ENCODE data around the gene ARL5B.
"Not testable (repeated sequence)": the region's sequence is repeated elsewhere in the genome, so short reads cannot be mapped to it uniquely, and the experiment has no call there.

Gene ARL5B

DNA sequence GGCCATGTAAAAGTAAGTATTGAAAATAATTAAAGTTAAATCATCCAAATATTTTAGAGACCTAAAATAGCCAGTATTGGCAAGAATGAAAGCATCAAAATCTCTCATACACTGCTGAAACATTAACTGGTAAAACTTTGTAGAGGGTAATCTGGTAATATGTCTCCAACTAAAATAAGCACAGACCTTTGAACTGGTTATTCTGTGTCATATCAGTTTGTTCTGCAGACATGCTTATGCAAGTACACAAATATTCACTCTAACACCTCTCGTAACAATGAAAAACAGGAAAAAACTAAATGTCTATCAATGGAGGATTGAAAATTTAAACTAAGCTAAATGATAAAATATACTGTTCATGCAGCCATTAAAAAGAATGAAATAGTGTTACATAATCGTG is 19.5 kb upstream of the ARL5B start:
- H3K9ac ChIP-seq (ENCODE audit: low read length); H3K27me3 ChIP-seq (ENCODE audit: control insufficient read depth, insufficient read depth, low read length); H3K36me3 ChIP-seq (ENCODE audit: control insufficient read depth, insufficient read depth, low read length); H3K9me3 ChIP-seq (ENCODE audit: control insufficient read depth, low read length); H3K4me3 ChIP-seq (ENCODE audit: low read length): not testable (repeated sequence)
- peaks cover 14% of the 10 kb centered on the region for H3K4me1 ChIP-seq (ENCODE audit: control insufficient read depth, insufficient read depth, low read length)

DNA sequence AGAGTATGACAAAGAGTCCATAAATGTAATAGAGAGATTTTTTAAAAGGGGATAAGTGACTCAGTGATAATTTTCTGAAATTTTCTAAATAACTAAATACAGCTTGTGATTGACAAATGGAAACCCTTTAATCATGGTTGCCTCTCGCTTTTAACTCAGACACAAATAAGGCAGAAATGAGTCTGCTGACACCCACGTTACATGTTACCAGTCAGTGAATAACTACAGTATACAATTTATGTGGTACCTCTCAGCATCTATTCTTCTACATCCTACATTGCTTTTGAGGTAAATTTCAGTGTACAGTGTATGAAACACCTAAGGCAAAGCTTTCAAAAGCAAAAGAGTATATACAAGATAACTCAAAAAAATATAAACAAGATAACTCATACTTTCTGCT is 12.1 kb upstream of the ARL5B start:
- H3K9ac ChIP-seq (ENCODE audit: low read length), result no peak overlapping the region
- H3K4me1 ChIP-seq (ENCODE audit: control insufficient read depth, insufficient read depth, low read length), result no peaks in the 10 kb centered on the region
- H3K4me3 ChIP-seq (ENCODE audit: low read length), result no peak overlapping the region
- H3K9me3 ChIP-seq (ENCODE audit: control insufficient read depth, low read length), result no peaks in the 10 kb centered on the region
- H3K36me3 ChIP-seq (ENCODE audit: control insufficient read depth, insufficient read depth, low read length), result no peaks in the 10 kb centered on the region
- H3K27me3 ChIP-seq (ENCODE audit: control insufficient read depth, insufficient read depth, low read length), result no peaks in the 10 kb centered on the region

DNA sequence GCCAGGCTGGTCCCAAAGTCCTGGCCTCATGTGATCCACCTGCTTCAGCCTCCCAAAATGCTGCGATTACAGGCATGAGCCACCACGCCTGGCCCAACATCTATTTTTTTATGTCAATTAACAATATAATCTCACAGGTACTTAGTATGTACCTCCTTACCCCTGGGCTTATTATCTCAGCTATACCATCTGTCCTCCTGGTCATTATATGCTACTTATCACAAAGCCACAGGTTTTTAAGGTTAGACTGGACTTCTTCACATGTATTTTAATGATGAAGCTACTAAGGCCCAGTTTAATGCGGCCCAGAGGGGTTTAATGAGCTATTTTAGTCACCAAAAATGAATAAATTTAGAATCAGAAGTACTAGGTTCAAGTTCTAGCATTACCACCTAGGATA is 11.3 kb upstream of the ARL5B start:
- Histone ChIP-seq H3K9me3 (ENCODE audit: control insufficient read depth, low read length) (no peaks in the 10 kb centered on the region), H3K4me3 (ENCODE audit: low read length) (no peak overlapping the region), H3K36me3 (ENCODE audit: control insufficient read depth, insufficient read depth, low read length) (no peaks in the 10 kb centered on the region), H3K27me3 (ENCODE audit: control insufficient read depth, insufficient read depth, low read length) (no peaks in the 10 kb centered on the region), H3K4me1 (ENCODE audit: control insufficient read depth, insufficient read depth, low read length) (no peaks in the 10 kb centered on the region), H3K9ac (ENCODE audit: low read length) (no peak overlapping the region)

DNA sequence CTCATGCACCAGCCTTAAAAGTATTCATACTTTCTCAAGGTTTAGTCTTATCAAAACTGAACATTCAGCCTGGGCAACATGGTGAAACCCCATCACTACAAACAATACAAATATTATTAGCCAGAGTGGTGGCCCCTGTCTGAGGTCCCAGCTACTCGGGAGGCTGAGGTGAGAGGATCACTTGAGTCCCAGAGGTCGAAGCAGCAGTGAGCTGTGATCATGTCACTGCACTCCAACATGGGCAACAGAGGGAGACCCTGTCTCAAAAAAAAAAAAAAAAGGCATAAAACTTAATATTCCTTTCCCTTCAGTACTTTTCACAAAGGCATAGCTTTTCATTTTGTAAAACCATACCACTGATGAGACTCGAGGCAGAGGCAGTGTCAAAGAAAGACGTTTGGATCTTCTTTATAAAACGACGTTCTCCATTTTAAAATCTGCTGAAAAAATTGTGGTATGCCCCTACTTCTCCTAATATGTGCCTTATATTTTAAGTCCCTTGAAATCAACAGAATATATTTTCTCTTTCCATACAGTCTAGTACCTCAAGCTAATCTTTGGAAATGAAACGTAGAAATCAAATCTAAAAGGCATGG is 9.8 kb upstream of the ARL5B start:
- Histone ChIP-seq H3K27me3 (ENCODE audit: control insufficient read depth, insufficient read depth, low read length) (no peaks in the 10 kb centered on the region), H3K4me1 (ENCODE audit: control insufficient read depth, insufficient read depth, low read length) (no peaks in the 10 kb centered on the region), H3K9ac (ENCODE audit: low read length) (no peak overlapping the region), H3K4me3 (ENCODE audit: low read length) (no peak overlapping the region), H3K36me3 (ENCODE audit: control insufficient read depth, insufficient read depth, low read length) (no peaks in the 10 kb centered on the region), H3K9me3 (ENCODE audit: control insufficient read depth, low read length) (no peaks in the 10 kb centered on the region)

DNA sequence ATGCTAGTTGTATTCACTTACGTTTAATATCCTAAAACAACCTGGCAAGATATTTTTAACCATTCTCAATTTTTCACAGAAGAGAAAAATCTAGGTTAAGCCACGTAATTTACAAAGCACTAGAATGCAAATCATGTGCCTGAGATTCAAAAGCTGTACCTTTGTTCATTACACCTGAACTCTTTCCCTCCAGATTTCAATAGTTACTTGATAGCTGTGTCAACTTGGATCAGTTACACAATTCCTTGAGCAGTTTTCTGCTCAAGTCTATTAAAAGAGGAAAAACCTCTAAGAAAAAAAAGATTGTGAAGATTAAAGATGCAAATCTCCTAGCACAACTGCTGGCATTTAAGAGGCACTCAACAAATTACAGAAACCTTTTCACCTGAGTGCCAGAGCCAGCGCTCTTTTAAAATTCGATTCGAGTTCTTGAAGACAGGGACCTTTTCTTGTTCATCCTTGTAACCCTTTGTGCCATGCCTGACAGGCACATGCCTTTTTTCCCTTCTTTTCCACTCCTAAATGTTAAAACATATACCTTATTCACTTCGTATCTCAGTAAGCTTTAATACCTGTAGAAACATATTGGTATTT is 8.7 kb upstream of the ARL5B start:
- Histone ChIP-seq H3K36me3 (ENCODE audit: control insufficient read depth, insufficient read depth, low read length) (no peaks in the 10 kb centered on the region), H3K4me1 (ENCODE audit: control insufficient read depth, insufficient read depth, low read length) (no peaks in the 10 kb centered on the region), H3K9me3 (ENCODE audit: control insufficient read depth, low read length) (no peaks in the 10 kb centered on the region), H3K4me3 (ENCODE audit: low read length) (peak overlapping the region; percentile 68), H3K9ac (ENCODE audit: low read length) (peak overlapping the region; percentile 79), H3K27me3 (ENCODE audit: control insufficient read depth, insufficient read depth, low read length) (no peaks in the 10 kb centered on the region)

DNA sequence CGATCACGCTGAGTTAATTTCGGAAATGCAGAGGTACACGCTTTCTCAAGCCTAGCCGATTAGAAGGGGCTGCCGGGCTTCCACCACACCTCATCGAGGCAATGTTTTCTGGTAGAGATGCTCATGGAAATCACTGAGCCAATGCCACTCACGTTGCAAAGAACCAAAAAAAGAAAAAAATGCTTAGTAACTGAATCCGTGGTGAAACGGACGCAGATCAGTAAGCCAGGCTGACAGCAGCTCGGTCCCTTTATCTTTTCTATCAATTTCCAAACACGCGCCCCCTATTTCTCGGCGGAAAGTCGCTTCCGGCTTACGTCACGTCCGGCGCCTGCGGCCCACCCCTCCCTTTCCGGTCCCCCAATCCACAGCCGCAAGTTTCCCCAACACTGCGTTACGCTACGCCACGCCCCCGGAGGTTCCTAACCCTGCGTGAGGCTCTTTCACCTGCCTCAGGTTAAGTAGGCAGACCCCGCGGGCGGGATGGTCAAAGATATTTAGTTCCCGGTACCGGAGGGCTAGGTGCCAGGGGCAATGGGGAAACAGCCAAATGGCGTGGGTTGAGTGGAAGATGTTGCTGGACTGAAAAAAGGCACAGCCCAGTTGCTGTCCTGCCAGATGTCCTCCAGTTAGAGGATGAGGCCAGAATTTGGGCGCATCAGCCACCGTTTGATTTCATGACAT is 7.8 kb upstream of the ARL5B start, which contains the start of gene NSUN6:
Gene NSUN6 (minus strand): TSS at position 264 of the 684 bp plus-strand sequence. CDS start 384 bp downstream, outside the sequence.
- Histone ChIP-seq H3K27me3 (ENCODE audit: control insufficient read depth, insufficient read depth, low read length) (no peaks in the 10 kb centered on the region), H3K4me3 (ENCODE audit: low read length) (peak within 1 kb of the TSS; percentile 68), H3K36me3 (ENCODE audit: control insufficient read depth, insufficient read depth, low read length) (no peaks in the 10 kb centered on the region), H3K4me1 (ENCODE audit: control insufficient read depth, insufficient read depth, low read length) (no peaks in the 10 kb centered on the region), H3K9me3 (ENCODE audit: control insufficient read depth, low read length) (no peaks in the 10 kb centered on the region), H3K9ac (ENCODE audit: low read length) (peak within 1 kb of the TSS; percentile 79)

DNA sequence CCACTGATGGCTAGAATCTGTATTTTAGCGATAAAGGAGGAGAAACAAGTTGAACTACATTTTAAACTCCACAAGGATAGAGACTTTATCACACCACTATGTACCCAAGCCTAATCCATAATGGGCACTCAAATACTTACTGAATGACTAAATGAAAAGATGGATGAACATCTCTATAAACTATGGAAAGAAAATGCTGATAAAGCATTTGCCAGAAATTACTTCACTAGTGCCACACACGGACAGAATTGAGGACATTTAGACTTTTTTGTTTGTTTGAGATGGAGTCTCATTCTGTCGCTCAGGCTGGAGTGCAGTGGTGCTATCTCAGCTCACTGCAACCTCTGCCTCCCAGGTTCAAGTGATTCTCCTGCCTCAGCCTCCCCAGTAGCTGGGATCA is 6.1 kb upstream of the ARL5B start:
- Histone ChIP-seq H3K4me1 (ENCODE audit: control insufficient read depth, insufficient read depth, low read length) (no peaks in the 10 kb centered on the region), H3K9me3 (ENCODE audit: control insufficient read depth, low read length) (no peaks in the 10 kb centered on the region), H3K27me3 (ENCODE audit: control insufficient read depth, insufficient read depth, low read length) (no peaks in the 10 kb centered on the region), H3K9ac (ENCODE audit: low read length) (no peak overlapping the region), H3K36me3 (ENCODE audit: control insufficient read depth, insufficient read depth, low read length) (no peaks in the 10 kb centered on the region), H3K4me3 (ENCODE audit: low read length) (no peak overlapping the region)

DNA sequence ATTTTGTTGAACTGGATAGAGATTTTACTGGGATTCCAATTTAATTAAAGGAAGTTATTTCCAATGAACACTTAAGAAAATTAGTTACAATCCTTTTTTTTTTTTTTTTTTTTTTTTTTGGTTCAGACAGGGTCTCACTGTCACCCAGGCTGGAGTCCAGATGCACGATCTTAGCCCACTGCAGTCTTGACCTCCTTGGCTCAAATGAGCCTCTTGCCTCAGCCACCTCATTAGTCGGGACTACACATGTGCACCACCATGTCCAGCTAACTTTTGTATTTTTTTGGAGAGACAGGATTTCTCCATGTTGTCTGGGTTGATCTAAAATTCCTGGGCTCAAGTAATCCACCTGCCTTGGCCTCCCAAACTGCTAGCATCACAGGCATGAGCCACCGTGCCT is 2.5 kb upstream of the ARL5B start:
- H3K9me3 ChIP-seq (ENCODE audit: control insufficient read depth, low read length), result no peaks in the 10 kb centered on the region
- no peak overlapping the region for H3K4me3 ChIP-seq (ENCODE audit: low read length)
- no peak overlapping the region for H3K9ac ChIP-seq (ENCODE audit: low read length)
- H3K4me1 ChIP-seq (ENCODE audit: control insufficient read depth, insufficient read depth, low read length), result no peaks in the 10 kb centered on the region
- H3K27me3 ChIP-seq (ENCODE audit: control insufficient read depth, insufficient read depth, low read length), result no peaks in the 10 kb centered on the region
- no peaks in the 10 kb centered on the region for H3K36me3 ChIP-seq (ENCODE audit: control insufficient read depth, insufficient read depth, low read length)

DNA sequence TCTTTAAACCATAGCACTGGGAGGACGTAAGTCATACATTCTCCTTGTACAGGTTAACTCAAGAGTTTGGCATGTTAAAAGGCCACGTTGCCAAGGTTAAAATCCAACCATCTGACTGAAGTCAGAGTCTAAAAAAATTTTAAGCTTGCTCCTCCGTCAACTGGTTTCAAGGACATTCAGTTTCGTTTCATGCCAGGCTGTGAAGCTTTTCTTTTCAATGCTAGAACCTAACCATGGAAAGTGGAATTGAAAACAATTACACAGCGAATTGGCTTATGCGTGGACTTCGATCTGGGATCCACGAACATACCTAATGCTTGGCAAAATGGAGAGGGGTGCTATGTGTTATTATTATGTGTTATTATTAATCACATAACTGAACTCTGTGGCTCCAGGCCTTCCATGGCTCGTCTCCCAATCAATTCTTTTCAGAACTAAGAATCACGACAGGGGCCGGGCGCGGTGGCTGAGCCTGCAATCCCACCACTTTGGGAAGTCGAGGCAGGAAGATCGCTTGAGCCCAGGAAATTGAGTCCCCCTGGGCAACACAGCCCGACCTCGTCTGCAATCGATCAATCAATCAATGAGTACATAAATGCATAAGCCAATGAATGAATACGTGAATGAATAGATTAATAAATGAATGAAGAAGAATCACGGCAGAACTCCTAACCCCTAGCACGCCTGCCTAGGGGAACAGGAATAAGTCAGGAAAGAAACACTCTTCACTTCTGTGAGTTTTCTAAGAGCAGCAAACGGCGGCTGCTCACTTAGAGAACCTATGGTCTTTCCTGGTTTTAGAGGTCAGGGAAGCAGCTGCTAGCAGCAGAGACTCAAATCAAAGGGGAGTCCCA is 733 bp upstream of the ARL5B start:
- Histone ChIP-seq H3K9ac (ENCODE audit: low read length) (peak overlapping the region; percentile 98), H3K27me3 (ENCODE audit: control insufficient read depth, insufficient read depth, low read length) (no peaks in the 10 kb centered on the region), H3K4me3 (ENCODE audit: low read length) (peak overlapping the region; percentile 90), H3K36me3 (ENCODE audit: control insufficient read depth, insufficient read depth, low read length) (no peaks in the 10 kb centered on the region), H3K4me1 (ENCODE audit: control insufficient read depth, insufficient read depth, low read length) (no peaks in the 10 kb centered on the region), H3K9me3 (ENCODE audit: control insufficient read depth, low read length) (no peaks in the 10 kb centered on the region)

DNA sequence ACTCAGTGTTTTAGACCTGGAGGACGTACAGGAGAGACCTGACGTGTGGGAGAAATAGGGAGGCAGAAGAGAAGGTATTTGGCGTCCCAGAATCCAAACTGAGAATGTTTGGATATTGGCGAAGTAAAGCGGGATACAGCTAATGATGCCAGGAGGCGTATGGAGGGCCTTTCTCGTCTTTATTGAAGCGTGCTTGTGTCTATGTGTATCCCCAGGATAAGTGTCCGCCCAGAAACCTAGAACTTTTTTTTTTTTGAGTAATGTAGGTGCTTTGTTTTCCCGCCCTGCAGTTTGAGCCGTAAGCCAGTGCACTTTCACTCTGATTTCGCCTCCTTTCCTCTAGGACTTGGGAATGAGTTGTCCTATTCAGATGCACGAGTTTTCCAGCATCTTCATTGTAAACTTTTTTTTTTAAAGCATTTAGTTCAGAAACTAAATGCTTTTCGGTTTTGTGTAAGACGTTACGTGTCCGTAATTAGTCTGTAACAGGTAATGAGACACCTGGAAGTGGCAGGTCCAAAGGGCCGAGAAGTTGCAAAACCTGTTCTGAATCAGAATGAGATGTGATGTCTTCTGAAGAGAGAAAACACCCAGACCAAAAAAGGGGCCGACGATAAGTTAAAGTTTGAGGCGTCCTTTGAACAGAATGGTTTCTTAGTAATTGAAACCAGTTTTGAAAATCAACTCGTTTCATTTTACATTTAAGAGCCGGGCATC is 746 bp downstream of the ARL5B start:
- Histone ChIP-seq H3K4me1 (ENCODE audit: control insufficient read depth, insufficient read depth, low read length) (no peaks in the 10 kb centered on the region), H3K9me3 (ENCODE audit: control insufficient read depth, low read length) (no peaks in the 10 kb centered on the region), H3K27me3 (ENCODE audit: control insufficient read depth, insufficient read depth, low read length) (no peaks in the 10 kb centered on the region), H3K36me3 (ENCODE audit: control insufficient read depth, insufficient read depth, low read length) (no peaks in the 10 kb centered on the region), H3K9ac (ENCODE audit: low read length) (peak overlapping the region; percentile 98), H3K4me3 (ENCODE audit: low read length) (peak overlapping the region; percentile 90)

DNA sequence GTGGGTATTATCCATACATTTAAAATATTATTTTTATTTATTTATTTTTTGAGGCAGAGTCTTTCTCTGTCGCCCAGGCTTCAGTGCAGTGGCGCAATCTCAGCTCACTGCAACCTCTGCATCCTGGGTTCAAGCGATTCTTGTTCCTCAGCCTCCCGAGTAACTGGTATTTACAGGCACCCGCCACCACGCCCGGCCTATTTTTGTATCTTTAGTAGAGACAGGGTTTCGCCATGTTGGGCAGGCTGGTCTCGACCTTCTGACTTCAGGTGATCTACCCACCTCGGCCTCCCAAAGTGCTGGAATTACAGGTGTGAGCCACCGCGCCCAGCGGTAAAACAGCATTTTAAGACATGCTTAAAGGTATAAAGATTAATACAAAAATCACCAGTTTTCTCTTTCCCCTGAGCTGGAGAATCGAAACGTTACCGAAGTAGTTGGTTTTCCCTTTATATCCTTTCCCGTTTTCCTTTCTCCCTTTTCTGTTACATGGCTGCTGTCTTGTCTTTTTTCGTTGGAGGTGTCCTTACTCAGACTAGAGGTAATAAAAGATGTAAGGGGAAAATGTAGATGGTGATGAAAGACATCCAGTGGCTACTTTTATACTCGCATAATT is 1.7 kb downstream of the ARL5B start:
- no peaks in the 10 kb centered on the region for H3K4me1 ChIP-seq (ENCODE audit: control insufficient read depth, insufficient read depth, low read length)

More for the DNA sequence above, 1.7 kb downstream of the ARL5B start:
- Histone ChIP-seq H3K9me3 (ENCODE audit: control insufficient read depth, low read length) (no peaks in the 10 kb centered on the region), H3K9ac (ENCODE audit: low read length) (no peak overlapping the region), H3K4me3 (ENCODE audit: low read length) (no peak overlapping the region), H3K27me3 (ENCODE audit: control insufficient read depth, insufficient read depth, low read length) (no peaks in the 10 kb centered on the region), H3K36me3 (ENCODE audit: control insufficient read depth, insufficient read depth, low read length) (no peaks in the 10 kb centered on the region)
